GM18511 (cell line): Measurements from ENCODE around the gene ZNF654.
"Not testable (repeated sequence)": the region's sequence is repeated elsewhere in the genome, so short reads cannot be mapped to it uniquely, and the experiment has no call there.

Source experiments
- ATAC-seq: cut with Tn5 transposase; IDR thresholded peaks from one replicate; pipeline ENCODE4 v1.9.1; 2021; ENCODE audit warnings: mild to moderate bottlenecking, moderate library complexity; ENCODE audit not compliant: unreplicated experiment

Gene ZNF654

DNA sequence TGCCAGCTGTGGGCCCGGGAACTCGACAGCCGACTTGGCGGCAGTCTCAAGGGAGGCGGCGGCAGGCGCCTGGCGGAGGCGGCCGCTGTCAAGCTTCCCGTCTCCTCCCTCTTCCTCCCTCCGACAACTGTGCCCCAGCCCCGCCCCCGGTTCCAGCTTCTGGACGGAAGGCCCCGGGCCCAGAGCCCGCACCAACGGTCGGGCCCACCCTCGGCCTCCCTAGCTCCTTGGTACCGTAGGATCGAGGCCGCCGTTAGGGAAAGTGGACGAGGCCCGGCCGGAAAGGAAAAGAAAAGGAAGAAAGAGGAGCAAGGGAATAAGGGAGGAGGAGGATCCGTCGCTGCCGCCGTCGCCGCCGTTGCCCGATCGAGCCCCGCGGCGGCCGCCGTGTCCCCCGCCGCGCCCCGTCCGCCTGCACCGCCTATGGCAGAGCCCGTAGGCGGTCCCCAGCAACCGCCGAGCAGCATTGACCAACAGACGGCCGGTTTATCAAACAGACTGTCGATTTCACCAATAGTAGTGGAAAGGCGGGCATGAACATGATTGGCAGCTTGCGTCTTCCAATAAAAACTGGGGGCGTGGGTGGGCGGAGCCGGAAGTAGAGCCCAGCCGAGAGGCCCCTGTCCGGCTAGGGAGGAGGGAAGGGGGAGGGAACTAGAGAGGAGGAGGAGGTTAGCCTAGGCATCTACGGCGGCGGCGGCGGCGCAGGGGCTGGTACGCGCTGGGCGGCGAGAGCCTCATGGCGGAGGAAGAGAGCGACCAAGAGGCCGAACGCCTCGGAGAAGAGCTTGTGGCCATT, at the start of gene ZNF654, which contains the start of gene CGGBP1:
Gene ZNF654 (plus strand): TSS at position 675 of the 799 bp plus-strand sequence. CDS start 65 bp downstream, at position 740.
Gene CGGBP1 (minus strand): TSS at position 425 of the 799 bp plus-strand sequence. CDS start 3,029 bp downstream, outside the sequence.
- peak; percentile 93 for ATAC-seq

DNA sequence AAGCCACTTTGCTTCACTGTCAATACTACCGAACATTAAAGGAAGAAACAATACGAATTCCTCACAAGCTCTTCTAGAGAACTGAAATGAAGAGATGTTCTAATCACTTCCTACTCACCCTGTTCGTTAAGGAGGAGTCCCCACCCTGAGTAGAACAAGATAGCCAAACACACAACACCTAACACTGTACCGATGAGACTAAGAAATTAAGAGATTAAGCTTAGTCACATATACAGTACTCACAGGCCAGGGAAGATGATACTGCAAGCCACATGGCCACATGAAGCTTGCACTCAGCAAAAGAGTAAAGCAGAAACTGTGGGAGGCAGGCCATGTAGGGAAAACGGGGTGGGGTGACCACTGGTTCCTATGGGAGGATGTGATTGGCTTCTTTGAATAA, 48.2 kb upstream of the ZNF654 start:
- no peak for ATAC-seq

DNA sequence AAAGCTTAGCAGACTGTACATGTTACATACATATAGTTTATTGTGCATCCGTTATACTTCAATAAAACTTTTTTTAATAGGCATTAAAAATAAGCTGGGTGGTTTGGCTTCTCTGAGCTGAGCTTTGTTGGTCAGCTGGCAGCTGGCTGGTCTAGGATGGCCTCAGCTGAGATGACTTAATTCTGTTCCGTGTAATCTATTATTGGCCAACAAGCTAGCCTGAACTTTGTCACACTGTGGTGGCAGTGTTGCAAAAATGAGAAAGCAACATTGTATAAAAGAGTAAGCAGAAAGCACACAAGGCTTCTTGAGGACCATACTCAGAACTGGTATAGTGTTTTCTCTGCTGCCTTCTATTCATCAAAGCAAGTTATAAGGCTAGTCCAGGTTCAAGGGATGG, 45.5 kb upstream of the ZNF654 start:
- no peak for ATAC-seq

DNA sequence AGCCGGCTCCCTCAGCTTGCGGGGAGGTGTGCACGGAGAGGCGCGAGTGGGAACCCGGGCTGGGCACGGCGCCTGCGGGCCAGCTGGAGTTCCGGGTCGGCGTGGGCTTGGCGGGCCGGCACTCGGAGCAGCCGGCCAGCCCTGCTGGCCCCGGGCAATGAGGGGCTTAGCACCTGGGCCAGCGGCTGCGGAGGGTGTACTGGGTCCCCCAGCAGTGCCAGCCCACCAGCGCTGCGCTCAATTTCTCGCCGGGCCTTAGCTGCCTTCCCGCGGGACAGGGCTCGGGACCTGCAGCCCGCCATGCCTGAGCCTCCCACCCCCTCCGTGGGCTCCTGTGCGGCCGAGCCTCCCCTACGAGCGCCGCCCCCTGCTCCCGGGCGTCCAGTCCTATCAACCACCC, 43.4 kb upstream of the ZNF654 start:
- not testable (repeated sequence) for ATAC-seq

DNA sequence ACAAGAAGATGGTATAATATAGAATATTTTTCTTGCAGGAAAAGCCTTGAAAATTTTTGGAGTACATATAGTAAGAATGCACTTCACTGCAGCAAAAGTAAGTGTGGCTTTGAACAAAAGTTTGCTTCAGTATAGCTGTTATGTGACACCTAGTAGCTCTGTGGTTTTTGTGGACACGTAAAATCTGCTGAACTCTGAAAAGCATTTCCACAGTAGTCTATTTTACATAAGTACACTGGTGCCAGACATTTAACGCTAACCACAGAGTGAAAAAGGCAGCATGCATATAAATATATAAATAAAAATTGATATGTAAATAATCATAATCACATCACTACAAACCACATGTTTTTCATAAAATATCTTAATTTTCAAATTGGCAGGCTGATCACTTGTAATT, 40.0 kb upstream of the ZNF654 start:
- ATAC-seq, result peak; percentile 99

DNA sequence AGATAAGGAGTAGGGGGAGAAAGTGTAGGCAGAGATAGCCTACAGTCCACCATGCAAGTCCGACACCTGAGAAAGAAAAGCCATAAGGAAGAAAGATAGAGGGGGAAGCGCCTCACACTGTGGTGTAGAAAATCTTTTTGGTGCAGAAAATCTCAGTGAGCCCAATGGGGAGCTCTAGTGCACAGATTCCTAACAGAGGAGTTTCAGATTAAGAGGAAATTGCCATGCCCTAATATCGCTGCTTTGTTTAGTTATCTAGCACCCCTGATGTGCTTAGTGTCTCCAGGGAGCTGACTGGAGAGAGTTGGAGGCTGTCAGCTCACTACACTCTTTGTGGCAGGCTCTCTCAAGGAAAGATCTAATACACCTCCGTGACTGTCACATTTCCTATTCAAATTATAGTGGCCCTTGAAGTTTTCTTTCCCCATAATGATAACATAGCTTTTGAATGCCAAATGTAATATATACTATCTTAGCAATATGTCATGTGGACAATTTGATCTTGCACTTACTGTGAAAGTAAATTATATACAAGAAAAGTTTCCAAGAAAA, 34.0 kb upstream of the ZNF654 start:
- ATAC-seq, result no peak

DNA sequence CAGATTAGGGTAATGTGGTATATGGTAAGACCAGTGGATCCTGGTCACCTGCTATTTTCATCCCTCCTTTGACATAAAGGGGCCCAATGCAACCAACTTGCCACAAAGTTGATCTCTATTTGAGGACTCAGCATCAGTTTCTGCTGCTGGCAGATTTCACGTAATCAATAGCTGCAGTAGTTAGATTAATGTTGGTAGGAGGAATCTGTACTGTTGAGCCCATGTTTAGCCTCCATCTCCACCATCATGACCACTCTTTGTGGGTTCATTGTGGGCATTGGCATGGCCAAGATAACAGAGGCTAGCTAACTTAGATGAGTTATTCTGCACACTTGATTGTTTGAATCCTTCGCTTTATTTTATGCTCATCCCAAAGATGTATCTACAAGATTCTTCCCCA, 30.2 kb upstream of the ZNF654 start:
- ATAC-seq, result no peak

DNA sequence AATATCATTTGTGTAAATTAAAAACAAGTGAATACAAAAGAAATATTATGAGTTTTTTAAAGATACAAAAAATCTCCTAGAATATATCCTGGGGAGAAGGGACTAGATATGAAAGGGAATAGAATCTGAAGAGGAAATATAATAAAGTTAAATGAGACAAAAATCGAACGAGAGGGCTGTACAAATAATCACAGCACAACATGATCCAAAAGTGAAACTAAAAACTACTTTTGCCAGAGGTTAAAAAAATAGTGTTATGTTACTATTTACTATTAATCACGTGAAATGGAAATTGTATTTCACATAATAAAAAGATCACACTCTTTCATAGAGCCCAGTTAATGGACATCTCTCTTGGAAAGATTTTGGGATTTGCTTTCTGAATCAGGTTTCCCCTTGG, 28.8 kb upstream of the ZNF654 start:
- no peak for ATAC-seq

DNA sequence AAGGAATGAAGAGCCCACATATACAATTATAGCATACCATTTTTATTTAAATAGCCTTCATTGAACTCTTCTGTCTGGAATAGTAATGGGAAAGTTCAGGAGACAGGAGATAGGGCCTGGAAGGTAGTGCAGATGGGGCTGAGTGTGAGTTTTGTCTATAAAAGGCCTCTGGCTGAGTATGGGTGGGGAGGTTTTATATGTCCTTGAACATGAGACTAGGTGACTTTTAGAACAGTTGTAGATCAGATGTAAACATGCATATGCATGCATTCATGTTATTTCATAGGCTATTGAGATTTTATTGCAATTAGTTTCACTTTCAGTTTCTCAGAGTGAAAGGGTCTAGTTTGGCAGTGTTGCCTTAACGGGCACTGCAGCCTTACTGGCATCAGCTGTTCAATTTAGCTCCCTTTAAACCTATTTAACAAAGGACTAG, 27.4 kb upstream of the ZNF654 start:
- ATAC-seq, result peak; percentile 89

DNA sequence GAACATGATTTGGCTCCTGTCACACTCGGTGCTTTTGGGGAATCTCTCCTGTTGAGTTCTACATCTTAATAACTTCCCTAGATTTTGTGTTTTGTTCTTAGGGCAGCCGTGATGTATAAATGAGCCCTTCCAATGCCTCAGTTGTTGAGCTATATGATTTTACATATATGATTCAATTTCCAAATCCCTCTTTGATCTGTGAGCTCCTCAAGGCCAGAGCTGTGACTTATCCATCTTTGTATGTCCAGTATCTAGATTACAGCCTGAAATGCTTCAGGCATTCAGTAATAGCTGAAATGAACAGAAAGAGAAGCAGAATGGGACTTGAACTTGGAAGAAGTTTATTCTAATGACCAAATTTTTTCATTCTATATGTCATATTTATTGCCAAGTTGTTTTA, 26.8 kb upstream of the ZNF654 start:
- ATAC-seq, result peak; percentile 24

DNA sequence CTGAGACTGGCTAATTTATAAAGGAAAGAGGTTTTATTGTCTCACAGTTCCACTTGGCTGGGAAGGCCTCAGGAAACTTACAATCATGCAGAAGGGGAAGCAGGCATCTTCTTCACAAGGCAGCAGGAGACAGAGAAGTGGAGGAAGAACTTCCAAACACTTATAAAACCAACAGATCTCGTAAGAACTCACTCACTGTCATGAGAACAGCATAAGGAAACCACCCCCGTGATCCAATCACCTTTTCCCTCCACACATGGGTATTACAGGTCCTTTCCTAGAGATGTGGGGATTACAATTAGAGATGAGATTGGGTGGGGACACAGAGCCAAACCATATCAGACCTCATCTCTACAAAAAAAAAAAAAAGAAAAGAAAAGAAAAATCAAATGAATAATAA, 26.0 kb upstream of the ZNF654 start:
- ATAC-seq, result no peak

DNA sequence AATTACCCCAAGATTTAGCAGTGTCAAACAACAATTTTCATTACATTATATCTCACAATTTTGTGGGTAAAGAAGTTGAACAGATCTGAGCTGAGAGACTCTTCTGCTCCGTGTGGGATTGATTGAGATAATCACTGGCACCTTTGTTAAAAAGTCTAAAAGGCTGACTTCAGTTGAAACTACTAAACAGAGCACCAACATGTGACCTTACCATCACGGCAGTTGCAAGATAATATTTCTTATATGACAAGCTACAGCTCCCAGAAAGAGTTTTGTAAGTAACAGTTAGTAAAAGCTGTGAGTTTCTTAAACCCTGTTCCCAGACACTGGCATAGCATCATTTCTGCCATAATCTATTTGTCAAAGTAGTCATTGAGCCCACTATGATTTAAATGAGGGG, 25.2 kb upstream of the ZNF654 start:
- ATAC-seq, result no peak

DNA sequence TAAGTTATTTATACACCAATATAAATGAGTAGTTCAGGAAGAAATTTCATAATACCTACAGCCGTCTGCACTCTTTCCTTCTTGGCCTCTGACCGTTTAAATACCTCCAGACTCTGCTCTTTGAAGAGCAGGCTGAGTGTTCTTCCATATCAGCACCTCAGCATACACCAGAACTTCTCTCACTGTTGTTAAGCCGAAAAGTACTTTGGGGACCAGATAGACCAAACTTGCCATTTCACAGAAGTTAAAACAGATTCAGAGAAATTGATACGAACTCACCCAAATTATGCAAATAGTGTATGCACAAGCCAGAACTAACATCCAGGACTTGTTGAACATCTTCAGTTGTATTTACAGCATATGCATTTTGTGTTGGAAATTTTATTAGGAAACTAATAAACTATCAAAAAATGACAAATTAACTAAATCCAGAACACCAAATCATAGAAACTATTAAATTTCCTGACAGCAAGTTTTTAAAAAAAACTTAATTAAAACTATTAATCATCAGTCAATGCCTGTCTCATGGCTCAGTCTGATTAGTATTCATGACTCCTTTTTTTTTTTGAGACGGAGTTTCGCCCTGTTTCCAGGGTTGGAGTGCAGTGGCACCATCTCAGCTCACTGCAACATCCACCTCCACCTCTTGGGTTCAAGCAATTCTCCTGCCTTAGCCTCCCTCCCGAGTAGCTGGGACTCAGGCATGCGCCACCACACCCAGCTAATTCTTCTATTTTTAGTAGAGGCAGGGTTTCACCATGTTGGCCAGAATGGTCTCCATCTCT, 24.4 kb upstream of the ZNF654 start:
- no peak for ATAC-seq

DNA sequence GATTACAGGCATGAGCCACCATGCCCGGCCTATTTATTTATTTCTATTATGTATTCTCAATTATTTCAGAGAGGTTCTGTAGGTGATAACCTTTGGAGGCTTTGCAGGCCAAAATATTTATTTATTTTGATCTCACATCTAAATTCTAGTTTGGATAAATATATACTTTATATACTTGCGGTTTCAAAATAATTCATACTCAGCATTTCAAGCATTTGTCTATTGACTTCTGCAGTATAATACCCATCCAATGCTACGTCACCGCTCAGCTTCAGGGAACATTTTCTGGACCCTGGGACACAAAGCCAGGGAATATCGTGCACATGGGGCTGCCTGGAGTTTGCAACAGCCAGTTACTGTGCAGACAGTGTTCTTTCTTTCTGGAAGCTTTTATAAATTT, 22.8 kb upstream of the ZNF654 start:
- ATAC-seq, result no peak

DNA sequence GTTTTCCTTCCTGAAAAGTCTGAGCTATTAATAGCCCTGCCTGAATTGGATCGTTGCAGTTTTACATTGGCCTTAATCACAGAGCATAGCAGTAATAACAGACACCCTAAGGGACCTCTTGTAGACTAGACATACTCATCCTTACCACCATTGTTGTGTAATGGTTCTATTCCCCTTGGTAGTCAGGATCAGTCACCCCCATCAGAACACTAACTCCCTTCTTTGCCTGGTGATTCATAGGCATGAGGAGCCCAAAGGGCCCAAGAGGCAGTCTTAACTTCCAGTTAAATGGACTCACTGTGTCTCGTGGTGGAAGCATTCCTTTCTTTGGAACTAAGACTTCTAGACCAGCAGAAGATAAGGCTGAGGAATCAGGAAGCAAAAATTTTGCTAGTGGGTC, 20.5 kb upstream of the ZNF654 start:
- no peak for ATAC-seq

DNA sequence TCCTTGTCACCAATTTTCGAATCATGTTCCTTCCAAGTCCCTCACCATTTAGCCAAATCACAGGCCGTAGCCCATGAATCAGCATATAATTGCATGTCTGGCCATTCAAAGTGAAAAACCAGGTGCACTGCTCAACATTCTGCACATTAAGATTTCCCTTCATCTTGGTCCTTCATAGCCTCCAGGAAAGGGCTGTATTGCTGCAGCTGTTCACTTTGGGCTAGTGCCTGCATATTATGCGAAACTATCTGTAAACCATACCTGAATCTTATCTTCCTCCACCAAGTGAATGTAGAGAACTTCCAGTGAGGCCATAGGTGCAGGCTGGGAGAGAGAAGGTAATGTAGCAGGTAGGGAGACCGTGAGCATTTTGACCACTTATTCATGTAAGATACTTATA, 18.5 kb upstream of the ZNF654 start:
- ATAC-seq, result no peak

DNA sequence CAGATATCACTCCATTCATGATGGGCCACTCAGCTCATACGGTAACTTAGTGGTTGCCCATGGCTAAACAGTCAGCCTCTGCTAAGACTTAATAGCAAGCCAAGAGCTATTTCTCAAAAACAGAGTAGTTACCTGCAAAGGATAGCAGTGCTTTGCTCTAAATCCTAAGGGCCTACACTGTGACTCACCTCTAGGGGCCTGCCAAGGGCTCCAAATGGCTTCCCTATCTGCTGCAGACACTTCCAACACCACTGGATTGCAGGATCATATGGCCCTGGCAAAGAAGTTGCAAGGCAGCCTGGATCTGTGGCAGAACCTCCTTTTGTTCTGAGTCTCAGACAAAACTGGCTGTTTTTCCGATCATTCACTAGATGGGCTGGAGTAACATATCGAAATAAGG, 18.1 kb upstream of the ZNF654 start:
- ATAC-seq, result no peak

DNA sequence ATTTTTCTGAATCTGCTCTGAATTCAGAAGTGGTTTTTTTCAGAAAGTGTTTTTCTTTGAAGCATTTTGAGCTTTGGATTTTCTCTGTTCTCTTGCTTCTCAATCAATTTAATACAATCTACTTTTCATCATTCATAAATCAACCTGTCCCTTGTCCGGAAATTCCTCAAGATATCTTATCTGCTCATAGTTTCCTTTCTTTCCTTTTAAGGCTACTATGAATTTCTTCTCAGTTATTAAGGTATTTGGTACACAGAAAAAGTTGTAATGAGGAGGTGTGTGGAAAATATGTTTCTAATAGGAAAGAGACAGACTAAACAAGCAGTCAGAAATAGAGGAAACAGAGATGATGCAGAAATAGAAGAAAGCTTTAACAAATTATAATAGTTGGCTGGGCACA, 14.6 kb upstream of the ZNF654 start:
- ATAC-seq, result no peak

DNA sequence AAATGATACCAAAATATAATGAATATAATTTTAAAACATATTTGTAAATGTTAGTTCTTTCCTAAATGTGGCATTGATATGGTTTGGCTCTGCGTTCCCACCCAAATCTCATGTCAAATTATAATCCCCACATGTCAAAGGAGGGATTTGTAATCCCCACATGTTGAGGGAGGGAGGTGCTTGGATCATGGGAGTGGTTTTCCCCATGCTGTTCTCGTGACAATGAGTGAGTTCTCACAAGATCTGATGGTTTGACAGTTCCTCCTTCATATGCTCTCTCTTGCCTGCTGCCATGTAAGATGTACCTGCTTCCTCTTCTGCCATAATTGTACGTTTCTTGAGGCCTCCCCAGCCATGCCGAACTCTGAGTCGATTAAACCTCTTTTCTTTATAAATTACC, 12.3 kb upstream of the ZNF654 start:
- ATAC-seq, result no peak

DNA sequence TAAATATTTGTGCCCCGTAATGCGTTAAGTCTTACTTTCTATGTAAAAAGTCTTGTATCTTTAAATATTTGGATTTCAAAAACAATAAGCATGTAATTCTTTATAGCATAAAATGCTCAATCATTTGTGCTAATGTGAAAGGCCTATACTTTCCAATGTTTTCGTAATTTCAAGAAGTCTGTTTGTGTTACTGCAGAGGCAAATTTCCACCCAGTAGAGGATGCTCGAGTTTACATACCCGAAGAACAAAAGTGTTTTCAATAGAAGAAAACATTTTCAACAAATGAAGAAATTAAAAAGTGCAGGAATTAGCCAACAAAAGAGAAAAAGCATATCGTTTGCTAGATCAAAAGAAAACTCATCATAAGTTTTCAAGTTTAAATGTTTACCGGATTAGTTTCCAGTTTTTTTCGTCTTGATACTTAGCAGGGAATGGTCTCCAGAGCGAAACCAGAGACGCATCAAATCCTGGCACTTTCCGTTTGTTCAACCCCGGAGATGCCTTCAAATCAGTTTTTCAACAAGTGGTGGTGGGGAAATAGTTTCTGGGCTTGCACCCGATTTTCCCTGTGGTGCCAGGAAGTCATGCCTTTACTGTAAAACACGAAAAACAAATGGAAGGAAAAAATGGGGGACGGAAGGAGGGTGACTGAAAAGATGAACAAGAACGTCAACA, 1.3 kb upstream of the ZNF654 start:
- ATAC-seq, result no peak

DNA sequence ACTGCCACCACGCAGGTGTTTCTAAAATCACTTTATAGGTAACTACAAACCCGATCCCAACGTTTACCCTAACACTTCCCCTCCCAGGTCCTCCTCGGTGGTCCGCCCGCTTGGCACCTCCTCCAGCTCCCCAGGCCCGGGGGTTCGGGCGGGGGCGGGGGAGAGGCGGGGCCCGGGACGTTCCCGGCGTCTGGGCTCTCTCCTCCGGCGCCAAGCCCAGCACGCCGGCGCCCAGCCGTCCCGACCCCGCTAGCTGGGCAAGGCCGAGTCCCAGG, 812 bp upstream of the ZNF654 start:
- ATAC-seq, result no peak
